ENCODE results near the gene ANKRD18B. TPM values are rescaled to one million over a fixed set of nuclear protein-coding genes. Genes with fewer than 3 reads are reported as not detected.
"Not testable (repeated sequence)": the region's sequence is repeated elsewhere in the genome, so short reads cannot be mapped to it uniquely, and the experiment has no call there.

Gene ANKRD18B
- total RNA-seq, 3 donors from 2014 or later (not counting 1 experiment from before 2014, with no cell fraction given) = 0.13 TPM; not detected in 2

- intact Hi-C loops (cut with micrococcal nuclease) = no loop called here
- no CpG with 5 or more reads among the region's 2 CpGs for WGBS (ENCODE audit: insufficient coverage)
- H3K9me3 Mint-ChIP-seq = no peaks in the 10 kb centered on the region
- H3K27ac ChIP-seq (ENCODE audit: low read length) = no peak overlapping the region
- no peak overlapping the region for H3K27ac Mint-ChIP-seq
- no peak overlapping the region for H3K4me3 Mint-ChIP-seq
- no peaks in the 10 kb centered on the region for H3K4me1 Mint-ChIP-seq
- no peak overlapping the region for H3K4me3 ChIP-seq (ENCODE audit: low read length)
- no peaks in the 10 kb centered on the region for H3K4me1 ChIP-seq (ENCODE audit: control insufficient read depth, insufficient read depth, low read length)
- DNase-seq (peak in 1 of 2 donors; percentile 49), ATAC-seq (no peak)
- H3K36me3 Mint-ChIP-seq = no peaks in the 10 kb centered on the region
- peaks cover 21 to 28% of the 10 kb centered on the region in 2 donors for H3K27me3 Mint-ChIP-seq (ENCODE audit: low read depth in 2 of 2)
- no peaks in the 10 kb centered on the region for H3K36me3 ChIP-seq (ENCODE audit: control insufficient read depth, insufficient read depth, low read length)
- no peaks in the 10 kb centered on the region for H3K9me3 ChIP-seq (ENCODE audit: control insufficient read depth, insufficient read depth, low read length)
- TF ChIP-seq CTCF (IDR thresholded peaks at IDR 0.05) = peak; percentile 37
- peaks cover 4% of the 10 kb centered on the region for H3K27me3 ChIP-seq (ENCODE audit: control insufficient read depth, insufficient read depth, low read length)
Observed at GRCh38 chr9:33517373-33517772, 6.7 kb upstream of the ANKRD18B start.

- DNase-seq; H3K27ac Mint-ChIP-seq; H3K27ac ChIP-seq (ENCODE audit: low read length); H3K9me3 Mint-ChIP-seq; H3K4me1 Mint-ChIP-seq; H3K27me3 ChIP-seq (ENCODE audit: control insufficient read depth, insufficient read depth, low read length); H3K4me3 Mint-ChIP-seq; H3K9me3 ChIP-seq (ENCODE audit: control insufficient read depth, insufficient read depth, low read length); intact Hi-C loops (cut with micrococcal nuclease); H3K4me3 ChIP-seq (ENCODE audit: low read length); H3K36me3 ChIP-seq (ENCODE audit: control insufficient read depth, insufficient read depth, low read length); H3K4me1 ChIP-seq (ENCODE audit: control insufficient read depth, insufficient read depth, low read length); H3K36me3 Mint-ChIP-seq; ATAC-seq: not testable (repeated sequence)
- 78% methylated on average over 4 of the region's 6 CpGs for WGBS (ENCODE audit: insufficient coverage)
- peaks cover 25 to 34% of the 10 kb centered on the region in 2 donors for H3K27me3 Mint-ChIP-seq (ENCODE audit: low read depth in 2 of 2)
Observed at GRCh38 chr9:33517934-33518577, 6.0 kb upstream of the ANKRD18B start.

GRCh38 chr9:33521861-33522260 lies 2.2 kb upstream of the ANKRD18B start:
- H3K4me1 ChIP-seq (ENCODE audit: control insufficient read depth, insufficient read depth, low read length) = peaks cover 11% of the 10 kb centered on the region
- H3K27ac Mint-ChIP-seq; H3K9me3 Mint-ChIP-seq; H3K36me3 Mint-ChIP-seq; DNase-seq; H3K27me3 ChIP-seq (ENCODE audit: control insufficient read depth, insufficient read depth, low read length); H3K36me3 ChIP-seq (ENCODE audit: control insufficient read depth, insufficient read depth, low read length); H3K4me3 ChIP-seq (ENCODE audit: low read length); H3K4me1 Mint-ChIP-seq; H3K4me3 Mint-ChIP-seq; ATAC-seq; H3K9me3 ChIP-seq (ENCODE audit: control insufficient read depth, insufficient read depth, low read length); H3K27ac ChIP-seq (ENCODE audit: low read length); intact Hi-C loops (cut with micrococcal nuclease): not testable (repeated sequence)
- WGBS (ENCODE audit: insufficient coverage) = 90% methylated on average over 5 of the region's 6 CpGs
- H3K27me3 Mint-ChIP-seq (ENCODE audit: low read depth in 2 of 2) = peaks cover 29 to 52% of the 10 kb centered on the region in 2 donors

GRCh38 chr9:33524306-33524947 lies 376 bp downstream of the ANKRD18B start:
- H3K9me3 ChIP-seq (ENCODE audit: control insufficient read depth, insufficient read depth, low read length) = no peaks in the 10 kb centered on the region
- DNase-seq = peak in 1 of 2 donors; percentile 15
- H3K36me3 ChIP-seq (ENCODE audit: control insufficient read depth, insufficient read depth, low read length) = no peaks in the 10 kb centered on the region
- no peak for TF ChIP-seq CTCF (IDR thresholded peaks at IDR 0.05)
- ATAC-seq = no peak
- Mint-ChIP-seq H3K4me1 (peaks cover 0 to 7% of the 10 kb centered on the region in 2 donors), H3K27me3 (ENCODE audit: low read depth in 2 of 2) (peaks cover 35 to 52% of the 10 kb centered on the region in 2 donors), H3K9me3 (no peaks in the 10 kb centered on the region), H3K27ac (no peak overlapping the region), H3K4me3 (peak overlapping the region; percentile 42), H3K36me3 (no peaks in the 10 kb centered on the region)
- intact Hi-C loops (cut with micrococcal nuclease) = no loop called here
- H3K4me3 ChIP-seq (ENCODE audit: low read length) = no peak overlapping the region
- H3K27me3 ChIP-seq (ENCODE audit: control insufficient read depth, insufficient read depth, low read length) = peaks cover 10% of the 10 kb centered on the region
- H3K27ac ChIP-seq (ENCODE audit: low read length) = no peak overlapping the region
- 2% methylated on average over 44 of the region's 45 CpGs for WGBS (ENCODE audit: insufficient coverage)
- peaks cover 11% of the 10 kb centered on the region for H3K4me1 ChIP-seq (ENCODE audit: control insufficient read depth, insufficient read depth, low read length)

DNA sequence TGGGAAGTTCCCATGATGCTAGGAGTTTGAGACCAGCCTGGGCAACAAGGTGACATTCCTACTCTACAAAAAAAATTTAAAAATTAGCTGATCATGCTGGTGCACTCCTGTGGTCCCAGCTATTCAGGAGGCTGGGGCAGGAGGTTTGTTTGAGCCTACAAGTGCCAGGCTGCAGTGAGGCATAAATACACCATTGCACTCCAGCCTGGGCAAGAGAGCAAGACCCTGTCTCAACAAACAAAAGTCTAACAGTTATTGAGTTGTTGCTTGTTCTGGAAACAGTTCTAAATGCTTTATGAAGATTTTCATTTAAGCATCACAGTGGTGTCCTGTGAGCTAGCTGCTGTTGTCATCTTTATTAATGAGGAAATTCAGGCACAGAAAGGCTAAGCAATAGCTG lies 4.0 kb downstream of the ANKRD18B start:
- H3K9me3 Mint-ChIP-seq; H3K4me3 Mint-ChIP-seq; H3K27ac Mint-ChIP-seq; H3K27ac ChIP-seq (ENCODE audit: low read length); ATAC-seq; H3K4me3 ChIP-seq (ENCODE audit: low read length); DNase-seq; H3K27me3 ChIP-seq (ENCODE audit: control insufficient read depth, insufficient read depth, low read length); H3K36me3 ChIP-seq (ENCODE audit: control insufficient read depth, insufficient read depth, low read length); H3K36me3 Mint-ChIP-seq; H3K4me1 Mint-ChIP-seq; intact Hi-C loops (cut with micrococcal nuclease); H3K9me3 ChIP-seq (ENCODE audit: control insufficient read depth, insufficient read depth, low read length): not testable (repeated sequence)
- peaks cover 31 to 37% of the 10 kb centered on the region in 2 donors for H3K27me3 Mint-ChIP-seq (ENCODE audit: low read depth in 2 of 2)
- peaks cover 11% of the 10 kb centered on the region for H3K4me1 ChIP-seq (ENCODE audit: control insufficient read depth, insufficient read depth, low read length)

DNA sequence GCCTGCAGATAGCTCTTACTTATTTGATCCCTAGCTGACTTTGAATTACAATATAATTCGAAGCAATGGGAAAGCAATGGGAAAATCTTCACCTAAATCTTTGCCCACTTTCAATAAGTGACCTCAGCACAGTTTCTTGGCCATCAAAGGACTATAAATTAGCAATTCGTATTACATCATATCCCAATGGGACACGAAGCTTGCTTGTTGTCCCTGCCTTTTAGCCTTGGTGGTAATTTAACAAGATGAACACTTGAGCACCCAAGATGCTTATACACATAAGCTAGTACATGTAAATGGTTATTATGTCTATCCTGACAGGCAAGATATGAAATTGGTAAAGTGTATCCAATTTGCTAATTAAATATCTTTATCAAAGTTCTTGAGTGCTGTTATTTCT lies 9.9 kb downstream of the ANKRD18B start:
- intact Hi-C loops (cut with micrococcal nuclease); H3K27ac Mint-ChIP-seq; H3K36me3 Mint-ChIP-seq; DNase-seq; H3K9me3 ChIP-seq (ENCODE audit: control insufficient read depth, insufficient read depth, low read length); ATAC-seq; H3K4me3 Mint-ChIP-seq; H3K27ac ChIP-seq (ENCODE audit: low read length); H3K4me1 ChIP-seq (ENCODE audit: control insufficient read depth, insufficient read depth, low read length); H3K36me3 ChIP-seq (ENCODE audit: control insufficient read depth, insufficient read depth, low read length); H3K4me1 Mint-ChIP-seq; H3K4me3 ChIP-seq (ENCODE audit: low read length); H3K9me3 Mint-ChIP-seq; H3K27me3 ChIP-seq (ENCODE audit: control insufficient read depth, insufficient read depth, low read length): not testable (repeated sequence)
- 85% methylated on average over 3 of the region's 3 CpGs for WGBS (ENCODE audit: insufficient coverage)
- peaks cover 16 to 20% of the 10 kb centered on the region in 2 donors for H3K27me3 Mint-ChIP-seq (ENCODE audit: low read depth in 2 of 2)

Data from natural killer cell (primary cell).